ENCODE results near the gene DLGAP1. TPM values are rescaled to one million over a fixed set of nuclear protein-coding genes. Genes with fewer than 3 reads are reported as not detected.

DLGAP1 gene
- total and polyA plus RNA-seq, 2 of the 13 experiments (the other 11 are each of a cell fraction or from before 2014, with no cell fraction given), result 0.01 TPM; not detected in 1

- TF ChIP-seq NFKBIZ (CRISPR knock-in tag; IDR thresholded peaks at IDR 0.05), result 0 out of 2 replicates have a peak, but pooled peaks have one; percentile 17
- peak; percentile 99 for TF ChIP-seq SP5 (CRISPR knock-in tag; IDR thresholded peaks at IDR 0.05; ENCODE audit: borderline replicate concordance, low read depth)
- TF ChIP-seq RERE (CRISPR knock-in tag; IDR thresholded peaks at IDR 0.05; ENCODE audit: low read depth), result peak; percentile 84
- TF ChIP-seq ZNF18 (CRISPR knock-in tag; IDR thresholded peaks at IDR 0.05; ENCODE audit: insufficient replicate concordance), result no peak
- no peak; the same call in 1 of the 2 replicates for TF ChIP-seq ATM (IDR thresholded peaks at IDR 0.05; ENCODE audit: borderline replicate concordance)
- TF ChIP-seq ZNF577 (CRISPR knock-in tag; IDR thresholded peaks at IDR 0.05; ENCODE audit: borderline replicate concordance, low read depth), result no peak
- TF ChIP-seq PCBP2 (optimal IDR thresholded peaks at IDR 0.05; ENCODE audit: low read depth, low read length, poor library complexity, severe bottlenecking), result no peak
- peak; percentile 35 for TF ChIP-seq ASH2L (IDR thresholded peaks at IDR 0.05; ENCODE audit: insufficient read length, low read depth, low read length)
- no peak for TF ChIP-seq ZNF296 (CRISPR knock-in tag; conservative IDR thresholded peaks at IDR 0.05)
- no peak for TF ChIP-seq CSRNP1 (CRISPR knock-in tag; IDR thresholded peaks at IDR 0.05)
- TF ChIP-seq NCOR1 (IDR thresholded peaks at IDR 0.05; ENCODE audit: borderline replicate concordance, low read length), result peak; percentile 84; the same call in 1 of the 2 replicates
- no peak for TF ChIP-seq JUNB (CRISPR knock-in tag; IDR thresholded peaks at IDR 0.05; ENCODE audit: borderline replicate concordance)
- TF ChIP-seq AFF4 (CRISPR knock-in tag; IDR thresholded peaks at IDR 0.05), result no peak
- TF ChIP-seq SOX6 (IDR thresholded peaks at IDR 0.05), result no peak
- peak; percentile 89 for TF ChIP-seq SOX6 (CRISPR knock-in tag; IDR thresholded peaks at IDR 0.05)
Observed at GRCh38 chr18:3456686-3457069, 998.4 kb downstream of the DLGAP1 start (continued).

Data from HepG2 (cell line).